HG03442 (cell line): ENCODE measurements around the gene ELMO1.

ENCODE experiments used
- ATAC-seq: cut with Tn5 transposase; IDR thresholded peaks from one replicate; pipeline ENCODE4 v1.9.1; 2021; ENCODE audit warnings: mild to moderate bottlenecking, moderate library complexity; ENCODE audit not compliant: unreplicated experiment

Gene ELMO1

GRCh38 chr7:37471619-37472018 lies 23.0 kb upstream of the ELMO1 start:
- no peak for ATAC-seq

- peak; percentile 65 for ATAC-seq
Measured at GRCh38 chr7:37467002-37467401, 18.3 kb upstream of the ELMO1 start.

- no peak for ATAC-seq
Measured at GRCh38 chr7:37462138-37462537, 13.5 kb upstream of the ELMO1 start.

GRCh38 chr7:37455081-37455480 lies 6.4 kb upstream of the ELMO1 start:
- no peak for ATAC-seq

- no peak for ATAC-seq
Measured at GRCh38 chr7:37452346-37452745, 3.7 kb upstream of the ELMO1 start.

GRCh38 chr7:37450035-37450434 lies 1.4 kb upstream of the ELMO1 start:
- no peak for ATAC-seq

GRCh38 chr7:37449621-37450020 lies 957 bp upstream of the ELMO1 start:
- ATAC-seq = no peak

GRCh38 chr7:37448011-37448635 lies 541 bp downstream of the ELMO1 start:
- peak; percentile 9 for ATAC-seq

GRCh38 chr7:37446371-37446770 lies 2.3 kb downstream of the ELMO1 start:
- ATAC-seq = no peak

GRCh38 chr7:37445790-37446189 lies 2.9 kb downstream of the ELMO1 start:
- no peak for ATAC-seq

- ATAC-seq = no peak
Measured at GRCh38 chr7:37445064-37445723, 3.5 kb downstream of the ELMO1 start.

GRCh38 chr7:37443627-37444026 lies 5.0 kb downstream of the ELMO1 start:
- ATAC-seq = no peak

- ATAC-seq = no peak
Measured at GRCh38 chr7:37442268-37442667, 6.4 kb downstream of the ELMO1 start.

GRCh38 chr7:37441816-37442215 lies 6.8 kb downstream of the ELMO1 start:
- ATAC-seq = no peak

- no peak for ATAC-seq
Measured at GRCh38 chr7:37441386-37441760, 7.3 kb downstream of the ELMO1 start.

GRCh38 chr7:37440738-37441385 lies 7.8 kb downstream of the ELMO1 start:
- ATAC-seq = no peak

- no peak for ATAC-seq
Measured at GRCh38 chr7:37439653-37440026, 9.0 kb downstream of the ELMO1 start.

GRCh38 chr7:37438906-37439652 lies 9.6 kb downstream of the ELMO1 start:
- no peak for ATAC-seq

GRCh38 chr7:37435156-37435855 lies 13.4 kb downstream of the ELMO1 start:
- no peak for ATAC-seq

- ATAC-seq = no peak
Measured at GRCh38 chr7:37434529-37434928, 14.1 kb downstream of the ELMO1 start.

GRCh38 chr7:37433166-37433565 lies 15.5 kb downstream of the ELMO1 start:
- no peak for ATAC-seq
